GM18907 (cell line): ENCODE results near the gene MAGOH.
"Not testable (repeated sequence)": the region's sequence is repeated elsewhere in the genome, so short reads cannot be mapped to it uniquely, and the experiment has no call there.

Source experiments
- ATAC-seq: cut with Tn5 transposase; IDR thresholded peaks from one replicate; pipeline ENCODE4 v1.9.1; 2021; ENCODE audit warnings: mild to moderate bottlenecking, moderate library complexity; ENCODE audit not compliant: unreplicated experiment

MAGOH gene

DNA sequence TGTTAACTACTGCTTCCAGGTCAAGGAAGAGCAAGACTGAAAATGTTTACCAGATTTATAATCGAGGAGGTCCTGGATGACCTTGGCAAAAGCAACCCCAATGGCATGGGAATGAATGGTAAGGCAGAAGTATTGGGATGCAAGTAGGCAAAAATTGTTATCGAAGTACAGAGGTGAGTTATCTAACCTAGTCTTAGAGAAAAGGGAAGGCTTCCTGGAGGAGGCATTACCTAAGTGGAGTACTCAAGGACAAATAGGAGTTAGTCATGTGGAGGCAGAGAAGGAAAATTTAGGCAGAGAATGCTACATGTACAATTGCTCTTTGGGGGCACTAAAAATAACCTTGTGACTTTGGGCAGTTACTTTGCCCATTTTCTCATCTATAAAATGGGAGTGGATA, 3.5 kb upstream of the MAGOH start:
- no peak for ATAC-seq

- ATAC-seq, result no peak
These were observed 680 bp downstream of the MAGOH start for GRCh38 chr1:53237638-53238037.

- ATAC-seq, result no peak
These were observed 17.4 kb downstream of the MAGOH start for GRCh38 chr1:53220962-53221286.

- ATAC-seq, result peak; percentile 92
These were observed 18.0 kb downstream of the MAGOH start, which contains the start of gene CZIB for GRCh38 chr1:53220171-53220961. Gene CZIB (minus strand): TSS chr1:53220634. CDS start chr1:53220575, 59 bp downstream.

- ATAC-seq, result no peak
These were observed 18.6 kb downstream of the MAGOH start for GRCh38 chr1:53219711-53220110.

DNA sequence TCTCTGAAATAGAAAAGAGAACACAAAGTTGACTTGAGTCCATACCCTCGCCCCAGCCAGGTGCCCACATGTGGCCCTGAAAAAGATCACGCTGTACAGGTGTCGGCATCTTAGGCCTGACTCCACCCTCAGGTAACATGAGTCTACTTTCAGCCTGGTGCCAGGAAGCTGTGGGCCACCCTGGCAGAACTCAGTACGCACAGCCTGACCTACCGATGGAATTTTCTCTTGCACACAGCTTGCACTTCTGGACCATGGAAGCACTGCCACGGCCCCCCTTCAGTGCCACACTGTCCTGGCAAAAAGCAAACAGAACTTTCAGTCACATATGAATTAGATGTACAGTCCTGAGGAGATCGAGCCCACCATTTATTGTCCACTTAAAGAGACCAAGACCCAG, 20.1 kb downstream of the MAGOH start:
- no peak for ATAC-seq

DNA sequence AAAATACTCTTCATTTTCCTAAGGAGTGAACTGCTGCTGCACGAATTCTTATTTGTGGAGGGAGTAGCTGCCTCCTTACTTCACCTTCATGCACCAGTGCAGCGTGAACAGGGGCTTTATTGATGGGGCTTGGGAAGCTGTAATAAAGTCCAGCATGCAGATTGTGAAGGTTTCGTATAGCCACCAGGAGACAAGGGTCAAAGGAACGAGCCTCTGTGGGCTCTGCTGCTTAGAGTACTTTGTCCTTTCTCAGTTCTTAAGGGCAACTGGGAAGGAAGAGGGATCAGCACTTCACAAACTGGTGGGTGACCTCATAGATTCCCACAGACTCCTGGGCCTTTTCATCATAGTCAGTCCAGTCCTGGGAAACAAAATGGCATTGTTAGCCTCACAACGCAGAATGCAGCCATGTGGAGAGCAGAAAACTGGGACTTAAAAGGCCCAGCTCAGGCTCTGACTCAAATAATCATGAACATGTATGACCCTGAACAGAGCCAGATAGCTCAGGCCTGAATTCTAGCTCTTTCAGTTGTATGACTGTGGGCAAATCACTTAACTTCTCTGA, 23.9 kb downstream of the MAGOH start:
- no peak for ATAC-seq

- no peak for ATAC-seq
These were observed 27.4 kb downstream of the MAGOH start for GRCh38 chr1:53210954-53211353.

DNA sequence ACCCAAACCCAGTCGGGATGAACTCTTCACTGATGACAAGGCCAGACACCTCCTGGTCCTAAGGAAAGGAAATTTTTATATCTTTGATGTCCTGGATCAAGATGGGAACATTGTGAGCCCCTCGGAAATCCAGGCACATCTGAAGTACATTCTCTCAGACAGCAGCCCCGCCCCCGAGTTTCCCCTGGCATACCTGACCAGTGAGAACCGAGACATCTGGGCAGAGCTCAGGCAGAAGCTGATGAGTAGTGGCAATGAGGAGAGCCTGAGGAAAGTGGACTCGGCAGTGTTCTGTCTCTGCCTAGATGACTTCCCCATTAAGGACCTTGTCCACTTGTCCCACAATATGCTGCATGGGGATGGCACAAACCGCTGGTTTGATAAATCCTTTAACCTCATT, 28.0 kb downstream of the MAGOH start:
- no peak for ATAC-seq

- no peak for ATAC-seq
These were observed 30.6 kb downstream of the MAGOH start for GRCh38 chr1:53207726-53208125.

DNA sequence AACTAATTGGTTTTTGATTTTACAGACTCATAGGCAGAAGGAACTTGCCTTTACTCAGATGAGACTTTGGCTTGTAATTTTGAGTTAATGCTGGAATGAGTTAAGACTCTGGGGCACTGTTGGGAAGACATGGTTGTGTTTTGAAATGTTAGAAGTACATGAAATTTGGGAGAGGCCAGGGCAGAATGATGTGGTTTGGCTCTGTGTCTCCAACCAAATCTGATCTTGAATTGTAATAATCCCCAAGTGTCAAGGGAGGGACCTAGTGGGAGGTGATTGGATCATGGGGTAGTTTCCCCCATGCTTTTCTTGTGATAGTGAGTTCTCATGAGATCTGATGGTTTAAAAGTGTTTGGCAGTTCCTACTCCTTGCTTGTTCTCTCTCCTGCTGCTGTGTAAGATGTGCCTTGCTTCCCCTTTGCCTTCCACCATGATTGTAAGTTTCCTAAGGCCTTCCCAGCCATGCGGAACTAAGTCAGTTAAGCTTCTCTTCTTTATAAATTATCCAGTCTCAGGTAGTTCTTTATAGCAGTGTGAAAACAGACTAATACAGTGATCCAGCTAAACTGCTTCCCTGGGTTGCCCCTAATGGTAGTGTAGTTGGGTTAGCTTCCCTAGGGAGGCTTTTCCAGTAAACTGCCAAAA, 31.5 kb downstream of the MAGOH start:
- ATAC-seq, result no peak

DNA sequence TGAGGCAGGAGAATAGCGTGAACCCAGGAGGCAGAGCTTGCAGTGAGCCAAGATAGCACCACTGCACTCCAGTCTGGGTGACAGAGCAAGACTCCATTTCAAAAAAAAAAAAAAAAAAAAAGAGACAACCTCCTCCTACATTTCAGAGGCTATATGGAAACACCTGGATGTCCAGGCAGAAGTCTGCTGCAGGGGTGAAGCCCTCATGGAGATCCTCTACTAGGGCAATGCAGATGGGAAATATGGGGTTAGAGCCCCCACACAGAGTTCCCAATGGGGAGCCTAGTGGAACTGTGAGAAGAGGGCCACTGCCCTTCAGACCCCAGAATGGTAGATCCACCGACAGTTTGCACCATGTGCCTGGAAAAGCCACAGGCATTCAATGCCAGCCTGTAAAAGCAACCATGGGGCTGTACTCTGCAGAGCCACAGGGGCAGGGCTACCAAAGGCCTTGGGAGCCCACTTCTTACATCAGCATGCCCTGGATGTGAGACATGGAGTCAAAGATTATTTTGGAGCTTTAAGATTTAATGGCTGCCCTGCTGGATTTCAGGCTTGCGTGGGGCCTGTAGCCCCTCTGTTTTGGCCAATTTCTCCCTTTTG, 32.1 kb downstream of the MAGOH start:
- not testable (repeated sequence) for ATAC-seq

DNA sequence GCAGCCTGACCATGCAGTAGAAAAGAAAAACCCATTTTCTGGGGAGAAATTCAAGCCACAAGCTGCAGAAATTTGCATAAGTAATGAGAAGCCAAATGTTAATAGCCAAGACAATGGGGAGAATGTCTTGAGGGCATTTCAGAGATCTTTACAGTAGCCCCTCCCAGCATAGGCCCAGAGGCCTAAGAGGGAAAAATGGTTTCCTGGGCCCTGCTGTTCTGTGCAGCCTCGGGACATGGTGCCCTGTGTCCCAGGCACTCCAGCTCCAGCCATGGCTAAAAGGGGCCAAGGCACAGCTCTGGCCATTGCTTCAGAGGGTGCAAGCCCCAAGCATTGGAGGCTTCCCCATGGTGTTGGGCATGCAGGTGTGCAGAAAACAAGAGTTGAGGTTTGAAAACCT, 32.8 kb downstream of the MAGOH start:
- not testable (repeated sequence) for ATAC-seq

- ATAC-seq, result no peak
These were observed 34.9 kb downstream of the MAGOH start for GRCh38 chr1:53203466-53203865.

GRCh38 chr1:53198241-53198651, 40.1 kb downstream of the MAGOH start:
- ATAC-seq, result no peak

DNA sequence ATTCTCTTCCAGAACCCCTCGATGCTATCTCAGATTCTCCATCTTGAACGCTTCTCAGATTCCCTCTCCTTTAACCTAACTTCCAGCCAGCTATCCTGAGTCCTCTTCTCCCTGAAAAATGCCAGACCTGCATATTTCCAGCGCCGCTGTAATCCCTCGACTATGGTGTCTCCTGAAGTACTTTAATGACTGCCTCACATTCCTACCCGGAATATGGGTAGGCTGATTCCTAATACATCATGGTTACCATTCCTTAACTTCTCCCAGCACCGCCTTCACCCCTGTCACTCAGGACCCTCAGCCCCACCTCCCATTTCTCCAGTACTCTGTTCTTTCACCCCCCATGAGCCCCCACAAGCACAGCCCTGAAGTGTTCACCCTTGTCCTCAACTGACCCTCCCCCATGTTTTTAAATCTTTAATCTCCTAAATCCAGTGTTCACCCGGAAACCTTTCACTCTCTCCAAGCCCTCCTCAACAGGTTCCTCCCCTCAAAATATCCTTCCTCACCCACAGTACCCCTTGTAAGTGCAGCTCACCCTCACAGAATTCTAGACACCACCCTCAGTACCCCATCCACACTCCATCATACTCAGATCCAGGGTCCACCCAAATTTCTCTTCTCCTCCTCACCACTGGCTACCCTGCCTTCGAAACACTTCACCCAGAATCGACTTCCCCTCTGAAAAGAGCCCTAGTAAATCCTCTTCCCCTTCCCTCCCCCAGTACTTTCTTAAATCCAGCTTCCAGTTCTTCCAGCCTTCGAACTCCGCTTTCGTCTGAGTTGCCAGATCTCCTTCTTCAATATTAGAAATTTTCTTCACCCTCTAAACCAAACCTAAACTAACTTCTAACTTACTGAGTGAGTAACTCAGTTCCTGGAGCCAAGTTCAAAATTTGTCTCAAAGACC, 40.8 kb downstream of the MAGOH start:
- ATAC-seq, result no peak

DNA sequence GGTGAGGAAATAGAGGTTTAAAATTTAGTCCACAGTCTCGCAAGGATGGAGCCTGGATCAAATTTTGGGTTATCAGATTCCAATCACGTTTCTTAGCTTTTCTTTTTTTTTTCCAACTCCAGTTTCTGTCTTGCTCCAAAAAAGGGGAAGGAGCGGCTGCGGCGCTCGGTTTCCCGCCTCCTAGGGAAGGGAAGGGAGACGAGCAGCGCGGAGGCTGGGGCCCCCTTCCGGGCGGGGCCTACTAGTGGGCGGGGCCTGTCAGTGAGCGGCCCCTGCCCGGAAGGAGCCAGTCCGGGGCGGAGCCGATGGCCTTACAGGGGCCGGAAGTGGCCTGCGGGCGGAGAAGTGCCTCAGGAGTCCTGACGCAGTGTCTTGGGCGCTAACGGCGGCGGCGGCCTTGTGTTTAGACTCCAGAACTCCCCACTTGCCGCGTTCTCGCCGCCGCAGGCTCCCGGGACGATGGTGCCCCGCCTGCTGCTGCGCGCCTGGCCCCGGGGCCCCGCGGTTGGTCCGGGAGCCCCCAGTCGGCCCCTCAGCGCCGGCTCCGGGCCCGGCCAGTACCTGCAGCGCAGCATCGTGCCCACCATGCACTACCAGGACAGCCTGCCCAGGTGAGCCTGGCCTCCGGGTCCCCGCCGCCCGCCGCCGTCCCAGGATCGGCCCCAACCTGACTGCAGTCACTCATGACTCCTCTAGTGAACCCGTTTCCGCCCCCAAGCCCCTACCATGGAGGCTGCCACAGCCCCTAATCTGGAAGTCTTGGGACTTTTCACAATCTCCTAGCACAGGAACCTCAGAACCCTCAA, 41.6 kb downstream of the MAGOH start, which contains the start of gene CPT2:
TSS of gene CPT2 (plus strand) at position 340 of the 806 bp plus-strand sequence. CDS start at position 460, 120 bp downstream.
- peak; percentile 99 for ATAC-seq

GRCh38 chr1:53196017-53196484, 42.3 kb downstream of the MAGOH start:
- peak; percentile 18 for ATAC-seq

GRCh38 chr1:53195246-53196016, 42.9 kb downstream of the MAGOH start:
- ATAC-seq, result no peak
